T-helper 1 cell treated with Interleukin-12 subunit alpha and Interleukin-12 subunit beta and Interleukin-4 antibody, amounts not matched to agents 30 ng/mL and 1 ng/mL, for 36 hours (primary cell): ENCODE results near the gene EIF6. TPM values are rescaled to one million over a fixed set of nuclear protein-coding genes. Genes with fewer than 3 reads are reported as not detected.
"Not testable (repeated sequence)": the region's sequence is repeated elsewhere in the genome, so short reads cannot be mapped to it uniquely, and the experiment has no call there.

Experiments
- intact Hi-C: fragments of 100-400 bp; cut with micrococcal nuclease; formaldehyde crosslinking; loops from one replicate; pipeline ENCODE4 v1.15.1; 2024
- total RNA-seq: library from RNA; stranded (reverse); gene quantifications from 2 replicates; pipeline ENCODE4 v1.2.3, GENCODE V29; 2022

The EIF6 gene
- total RNA-seq, 1 donor from 2014 or later: 118 TPM

DNA sequence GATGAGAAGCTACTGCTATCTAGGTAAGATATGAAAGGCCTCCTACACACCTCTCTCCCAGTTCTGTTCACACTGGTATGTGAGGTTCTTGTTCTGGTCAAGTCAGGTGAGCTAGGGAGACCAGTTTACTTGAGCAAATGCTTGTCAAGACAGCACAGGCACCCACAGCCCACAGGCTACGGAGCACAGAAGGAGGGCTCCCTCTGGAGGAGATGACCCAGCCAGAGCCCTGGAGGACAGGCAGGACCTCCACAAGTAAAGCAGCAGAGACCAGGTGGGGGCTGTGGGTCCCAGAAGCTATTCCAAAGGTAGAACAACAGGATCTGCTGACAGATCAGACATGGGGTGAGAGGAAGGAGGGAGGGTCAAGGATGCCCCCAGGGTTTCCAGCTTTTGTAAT is 19.8 kb downstream of the EIF6 start:
- intact Hi-C loops: no loop called here

DNA sequence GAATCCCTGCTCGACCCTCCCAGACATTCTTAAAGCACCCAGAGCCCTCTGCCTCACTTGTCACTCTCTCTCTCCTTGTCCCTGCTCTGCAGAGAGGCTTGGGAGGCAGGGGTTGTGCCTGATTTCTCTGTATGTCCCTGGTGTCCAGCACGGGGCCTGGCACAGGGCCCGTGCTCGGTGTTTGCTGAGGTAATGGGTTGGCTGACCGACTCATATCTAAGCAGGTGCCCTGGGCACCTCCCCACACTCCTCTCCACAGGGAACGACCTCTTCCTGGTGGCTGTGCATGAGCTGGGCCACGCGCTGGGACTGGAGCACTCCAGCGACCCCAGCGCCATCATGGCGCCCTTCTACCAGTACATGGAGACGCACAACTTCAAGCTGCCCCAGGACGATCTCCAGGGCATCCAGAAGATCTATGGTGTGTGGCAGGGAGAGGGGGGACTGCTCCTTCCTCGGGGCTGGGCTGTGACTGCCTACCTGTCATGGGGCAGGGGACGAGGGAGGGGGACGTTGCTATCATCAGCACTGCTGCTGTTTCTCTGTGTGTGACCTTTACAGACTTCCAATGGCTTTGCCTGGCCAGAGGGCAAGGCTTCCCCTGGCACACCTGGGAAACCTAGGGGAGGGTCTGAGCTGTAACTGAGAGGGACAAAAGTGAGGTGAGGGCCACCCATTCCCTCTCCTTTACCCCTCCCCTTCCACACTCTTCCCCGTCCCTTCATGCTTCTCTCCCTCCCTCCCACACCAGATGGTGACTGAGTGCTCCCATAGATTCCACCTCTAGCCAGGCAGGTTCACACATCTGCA is 20.8 kb downstream of the EIF6 start:
- intact Hi-C loops: no loop called here

DNA sequence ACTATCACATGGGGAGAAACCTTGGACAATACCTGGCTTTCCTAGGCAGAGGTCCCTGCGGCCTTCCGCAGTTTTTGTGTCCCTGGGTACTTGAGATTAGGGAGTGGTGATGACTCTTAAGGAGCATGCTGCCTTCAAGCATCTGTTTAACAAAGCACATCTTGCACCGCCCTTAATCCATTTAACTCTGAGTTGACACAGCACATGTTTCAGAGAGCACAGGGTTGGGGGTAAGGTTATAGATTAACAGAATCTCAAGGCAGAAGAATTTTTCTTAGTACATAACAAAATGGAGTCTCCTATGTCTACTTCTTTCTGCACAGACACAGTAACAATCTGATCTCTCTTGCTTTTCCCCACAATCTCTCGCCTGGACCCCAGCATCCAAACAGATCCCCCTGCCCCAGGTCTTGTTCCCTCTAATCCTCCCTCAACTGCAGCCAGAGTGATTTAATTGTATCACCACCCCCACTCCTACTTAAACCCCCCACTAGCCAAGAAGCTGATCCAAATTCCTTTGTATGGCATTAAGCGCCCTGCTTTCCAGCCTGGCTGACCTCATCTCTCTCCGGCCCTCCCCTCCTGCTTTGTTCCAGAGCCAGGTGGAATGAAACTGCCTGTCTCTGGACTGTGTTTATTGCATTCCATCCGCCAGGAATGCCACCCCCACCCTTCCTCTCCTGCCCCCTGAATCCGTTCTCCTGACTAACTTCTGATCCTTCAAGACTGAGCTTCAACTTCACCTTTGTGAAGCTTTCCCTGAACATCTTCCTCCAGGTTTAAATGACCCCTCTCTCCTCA is 21.6 kb downstream of the EIF6 start:
- intact Hi-C loops: not testable (repeated sequence)

DNA sequence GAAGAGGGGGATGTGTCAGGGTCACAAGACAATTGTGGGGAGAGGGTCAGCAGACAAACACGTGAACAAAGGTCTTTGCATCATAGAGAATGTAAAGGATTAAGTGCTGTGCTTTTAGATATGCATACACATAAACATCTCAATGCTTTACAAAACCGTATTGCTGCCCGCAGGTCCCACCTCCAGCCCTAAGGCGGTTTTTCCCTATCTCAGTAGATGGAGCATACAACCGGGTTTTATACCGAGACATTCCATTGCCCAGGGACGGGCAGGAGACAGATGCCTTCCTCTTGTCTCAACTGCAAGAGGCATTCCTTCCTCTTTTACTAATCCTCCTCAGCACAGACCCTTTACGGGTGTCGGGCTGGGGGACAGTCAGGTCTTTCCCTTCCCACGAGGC is 22.3 kb downstream of the EIF6 start:
- intact Hi-C loops: not testable (repeated sequence)

DNA sequence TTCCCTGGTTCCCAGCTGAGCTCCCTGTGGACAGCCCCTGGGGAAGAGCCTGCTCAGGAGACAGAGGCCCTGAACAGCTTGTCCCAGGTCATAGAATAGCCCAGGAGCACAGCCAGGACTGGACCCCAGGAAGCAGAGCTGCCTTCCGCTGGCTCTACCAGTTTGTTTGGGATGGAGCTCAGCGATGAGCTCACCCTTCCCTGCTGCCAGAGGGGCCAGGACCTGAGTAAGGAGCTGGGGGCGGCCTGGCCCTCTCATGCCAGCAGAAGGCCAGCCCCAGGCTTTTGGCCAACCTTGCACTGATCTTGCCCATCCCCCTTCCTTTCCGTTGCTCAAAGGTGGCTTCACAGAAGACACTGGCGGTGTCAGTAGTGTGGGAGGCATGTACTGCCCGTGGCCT is 24.1 kb downstream of the EIF6 start:
- intact Hi-C loops: no loop called here

DNA sequence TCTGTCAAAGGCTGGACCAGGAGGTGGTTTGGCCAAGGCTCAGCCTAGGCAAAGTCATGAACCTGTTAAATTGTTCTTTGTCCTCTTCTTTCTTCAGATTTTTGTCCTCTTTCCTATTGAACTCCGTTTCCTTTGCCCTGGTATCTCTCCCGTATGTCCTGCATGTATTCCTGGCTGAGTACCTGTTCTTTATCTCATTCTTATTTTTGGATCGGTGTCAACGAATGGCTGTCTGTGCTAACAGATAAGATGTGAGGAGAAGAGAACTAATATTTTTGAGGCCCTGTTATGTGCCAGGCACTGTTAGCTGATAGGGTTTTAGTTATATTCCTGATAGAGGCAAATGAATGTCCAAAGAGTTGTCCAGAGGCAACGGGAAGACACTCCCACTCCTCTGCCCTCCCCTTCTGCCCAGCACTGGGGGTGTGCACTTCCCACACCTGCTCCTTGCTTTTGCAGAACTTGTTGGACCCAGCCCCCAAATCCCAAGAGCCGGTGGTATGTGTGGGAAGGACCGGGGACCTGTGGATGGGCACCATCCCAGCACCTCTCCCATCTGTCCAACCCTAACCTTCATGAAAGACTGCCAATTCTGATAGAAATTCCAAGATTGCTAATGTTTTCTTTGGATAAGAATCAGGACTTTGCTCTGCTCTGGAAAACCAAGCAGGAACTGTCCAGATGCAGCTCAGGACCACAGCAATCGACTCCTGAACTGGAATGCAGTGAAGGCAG is 27.2 kb downstream of the EIF6 start:
- intact Hi-C loops: no loop called here

DNA sequence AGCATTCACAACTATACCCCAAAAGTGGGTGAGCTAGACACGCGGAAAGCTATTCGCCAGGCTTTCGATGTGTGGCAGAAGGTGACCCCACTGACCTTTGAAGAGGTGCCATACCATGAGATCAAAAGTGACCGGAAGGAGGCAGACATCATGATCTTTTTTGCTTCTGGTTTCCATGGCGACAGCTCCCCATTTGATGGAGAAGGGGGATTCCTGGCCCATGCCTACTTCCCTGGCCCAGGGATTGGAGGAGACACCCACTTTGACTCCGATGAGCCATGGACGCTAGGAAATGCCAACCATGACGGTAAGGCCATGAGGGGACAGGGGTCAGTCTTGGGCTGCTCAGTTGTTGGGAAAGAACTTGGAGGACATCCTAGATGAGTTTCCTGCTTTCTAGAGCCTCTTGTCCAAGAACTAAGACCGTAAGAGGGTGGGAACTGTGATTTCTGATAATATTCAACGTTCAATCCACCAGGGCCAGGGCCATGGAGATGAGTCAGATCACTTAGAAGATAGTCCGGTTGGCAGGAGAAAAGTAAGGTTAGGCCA is 30.0 kb downstream of the EIF6 start:
- intact Hi-C loops: no loop called here

DNA sequence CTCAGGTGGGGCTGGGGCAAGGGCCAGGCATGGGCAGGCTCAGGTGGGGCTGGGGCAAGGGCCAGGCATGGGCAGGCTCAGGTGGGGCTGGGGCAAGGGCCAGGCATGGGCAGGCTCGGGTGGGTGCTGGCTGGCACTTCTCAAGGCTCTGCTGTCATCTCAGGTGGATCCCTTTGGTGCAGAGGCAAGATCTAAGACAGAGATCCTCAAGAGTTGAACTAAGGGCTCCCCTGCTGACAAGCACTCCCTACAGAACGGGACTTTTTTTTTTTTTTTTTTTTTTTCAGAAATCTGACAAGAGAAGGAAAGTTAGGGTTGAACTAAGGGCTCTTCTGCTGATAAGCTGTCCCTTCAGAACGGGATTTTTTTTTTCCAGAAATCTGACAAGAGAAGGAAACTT is 31.6 kb downstream of the EIF6 start:
- intact Hi-C loops: no loop called here

DNA sequence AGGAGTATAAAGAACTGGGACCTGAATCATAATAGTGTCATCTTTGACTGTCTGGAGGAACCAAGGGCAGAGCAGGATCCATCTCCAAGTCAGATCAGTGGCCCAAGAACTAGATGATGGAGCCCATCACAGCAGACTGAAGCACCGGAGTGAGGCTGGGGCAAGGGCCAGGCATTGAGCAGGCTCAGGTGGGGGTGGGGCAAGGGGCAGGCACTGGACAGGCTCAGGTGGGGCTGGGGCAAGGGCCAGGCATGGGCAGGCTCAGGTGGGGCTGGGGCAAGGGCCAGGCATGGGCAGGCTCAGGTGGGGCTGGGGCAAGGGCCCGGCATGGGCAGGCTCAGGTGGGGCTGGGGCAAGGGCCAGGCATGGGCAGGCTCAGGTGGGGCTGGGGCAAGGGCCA is 32.0 kb downstream of the EIF6 start:
- intact Hi-C loops: loop anchor here (1.0 kb wide), 5 partner anchors 25 to 156 kb away; partner anchors contain the start of gene EDEM2

DNA sequence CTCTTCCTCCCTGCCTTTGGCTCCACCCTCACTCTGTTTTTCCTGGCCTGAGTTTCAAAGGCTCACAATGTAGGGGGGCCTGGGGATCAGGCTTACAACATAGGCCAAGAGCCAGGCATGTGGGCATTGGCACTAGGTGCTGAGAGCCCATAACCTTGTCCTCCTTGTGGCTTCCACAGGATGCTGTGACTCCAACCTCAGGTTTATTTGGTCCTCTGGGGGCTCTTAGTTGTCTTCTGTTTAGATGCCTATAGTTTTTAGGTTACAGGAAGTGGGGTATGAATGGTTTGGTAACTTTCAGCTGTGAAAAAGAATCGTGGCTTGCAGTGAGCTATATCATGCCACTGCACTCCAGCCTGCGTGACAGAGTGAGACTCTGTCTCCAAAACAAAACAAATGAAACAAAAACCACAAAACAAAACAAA is 32.5 kb downstream of the EIF6 start:
- intact Hi-C loops: loop anchor here (1.0 kb wide), 5 partner anchors 25 to 156 kb away; partner anchors contain the start of gene EDEM2

DNA sequence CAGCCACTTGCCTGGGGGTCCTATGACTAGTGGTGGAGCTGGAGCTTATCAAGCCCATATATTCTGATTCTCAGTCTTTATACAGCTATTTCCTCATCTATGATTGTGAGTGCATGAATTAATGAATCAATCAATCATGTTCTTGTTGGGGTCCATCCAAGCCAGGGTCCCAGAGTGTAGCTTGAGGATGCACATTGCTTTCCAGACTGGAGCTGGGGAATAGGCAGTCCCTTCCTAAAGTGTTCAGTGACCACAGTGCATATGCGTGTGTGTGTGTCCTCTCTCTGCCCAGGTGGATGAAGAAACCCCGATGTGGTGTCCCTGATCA is 33.0 kb downstream of the EIF6 start:
- intact Hi-C loops: no loop called here

DNA sequence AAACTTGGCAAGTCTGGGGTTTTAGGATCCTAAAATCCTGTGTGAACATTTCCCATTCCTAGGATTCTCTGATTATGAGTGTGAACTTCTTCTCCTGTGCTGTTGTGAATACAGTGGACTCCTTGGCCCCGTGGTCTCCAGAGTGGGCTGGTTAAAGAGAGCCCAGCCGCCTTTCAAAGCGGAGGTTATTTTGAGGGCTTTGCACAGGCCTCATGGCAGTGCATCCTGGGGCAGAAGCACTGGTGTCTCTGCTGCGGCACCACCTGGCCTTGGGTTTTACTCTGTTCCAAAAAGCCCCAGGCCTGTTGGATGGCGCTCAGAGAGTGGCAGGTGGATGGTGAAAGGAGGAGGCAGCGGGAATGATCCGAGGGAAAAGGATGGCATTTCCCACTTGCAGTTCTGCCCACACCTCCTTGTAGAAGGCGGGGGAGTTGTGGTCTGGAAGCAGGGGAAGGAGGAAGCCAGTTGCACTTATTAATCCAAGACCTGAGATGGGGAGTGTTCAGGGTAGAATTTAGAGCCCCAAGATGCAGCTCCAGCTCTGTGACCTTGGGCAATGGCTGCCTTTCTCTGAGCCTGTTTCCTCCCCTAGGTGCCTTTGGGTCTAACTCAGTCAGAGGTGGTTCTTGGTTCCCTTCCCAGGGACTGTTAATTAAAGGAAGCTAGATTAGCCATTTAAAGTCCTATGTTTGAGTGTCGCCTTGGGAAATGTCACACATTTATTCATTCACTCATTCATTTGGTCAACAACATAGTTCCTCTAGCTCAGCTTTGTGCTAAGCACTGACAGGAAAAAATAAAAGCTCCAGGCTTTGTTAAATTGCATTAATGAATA is 35.7 kb downstream of the EIF6 start:
- intact Hi-C loops: no loop called here

DNA sequence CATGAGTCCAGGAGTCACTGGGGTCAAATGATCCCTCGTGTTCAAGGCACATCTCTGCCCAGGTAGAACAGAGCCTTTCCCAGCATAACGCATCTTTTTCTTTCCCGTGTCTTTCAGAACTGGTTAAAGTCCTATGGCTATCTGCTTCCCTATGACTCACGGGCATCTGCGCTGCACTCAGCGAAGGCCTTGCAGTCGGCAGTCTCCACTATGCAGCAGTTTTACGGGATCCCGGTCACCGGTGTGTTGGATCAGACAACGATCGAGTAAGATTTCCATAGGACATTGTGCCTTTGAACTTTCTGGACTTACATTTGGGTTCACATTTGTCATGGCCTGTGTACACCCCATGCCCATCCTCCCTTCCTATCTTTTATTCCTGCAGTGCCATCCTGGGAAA is 37.8 kb downstream of the EIF6 start:
- intact Hi-C loops: no loop called here

DNA sequence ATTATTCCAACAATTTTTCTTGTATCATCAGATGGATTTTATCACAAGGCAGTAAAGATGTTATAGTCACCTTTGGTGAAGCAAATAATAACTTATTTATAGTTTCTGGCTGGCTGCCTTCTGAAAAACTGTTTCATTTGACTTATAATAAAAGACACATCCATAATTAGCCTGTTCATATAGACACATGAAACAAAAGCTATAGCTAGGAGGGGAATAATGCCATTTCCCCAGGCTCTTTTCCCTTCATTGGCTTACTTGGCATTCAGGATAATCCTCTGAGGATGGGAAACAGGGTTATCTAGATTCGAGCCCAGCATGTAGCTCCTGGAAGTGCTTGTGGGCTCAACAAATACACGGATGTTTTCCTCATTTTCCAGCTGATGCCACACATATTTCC is 40.6 kb downstream of the EIF6 start:
- intact Hi-C loops: no loop called here

DNA sequence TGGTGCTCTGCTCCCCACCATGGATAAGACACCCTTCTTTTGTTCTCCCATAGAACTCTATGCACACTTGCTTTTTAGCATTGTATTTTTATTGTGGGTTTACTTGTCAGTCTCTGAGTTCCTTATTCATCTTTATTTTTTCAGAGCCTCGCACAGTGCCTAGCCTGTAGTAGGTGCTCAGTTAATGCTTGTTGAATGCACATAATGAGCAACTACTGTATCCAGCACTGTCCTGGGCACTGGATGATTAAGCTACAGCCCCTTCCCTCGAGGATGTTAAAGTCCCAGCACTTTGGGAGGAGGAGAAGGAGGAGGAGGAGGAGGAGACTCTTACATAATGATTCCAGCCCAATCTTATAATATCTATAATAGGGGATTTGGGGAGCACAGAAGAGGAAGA is 41.3 kb downstream of the EIF6 start:
- intact Hi-C loops: no loop called here

DNA sequence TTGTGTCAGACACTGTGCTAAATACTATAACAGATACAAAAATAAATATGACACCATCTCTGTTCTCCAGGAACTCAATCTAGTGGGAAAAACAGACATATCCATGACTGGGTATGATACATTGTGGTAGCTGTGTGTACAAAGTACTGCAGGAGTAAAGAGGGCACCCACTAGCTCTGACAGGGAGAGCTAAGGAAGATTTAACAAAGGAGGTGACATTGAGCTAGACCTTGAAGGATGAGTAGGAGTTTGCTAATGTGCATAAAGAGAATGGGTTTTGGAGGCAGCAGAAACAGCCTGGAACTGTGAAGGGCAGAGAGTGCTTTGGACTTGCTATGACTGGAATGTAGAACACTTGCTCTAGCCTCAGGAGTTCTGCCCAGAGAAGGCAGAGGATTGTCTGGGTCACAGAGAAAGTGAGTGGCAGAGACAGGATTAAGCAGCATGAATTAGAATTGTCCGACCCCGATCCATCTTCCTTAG is 43.7 kb downstream of the EIF6 start:
- intact Hi-C loops: no loop called here

DNA sequence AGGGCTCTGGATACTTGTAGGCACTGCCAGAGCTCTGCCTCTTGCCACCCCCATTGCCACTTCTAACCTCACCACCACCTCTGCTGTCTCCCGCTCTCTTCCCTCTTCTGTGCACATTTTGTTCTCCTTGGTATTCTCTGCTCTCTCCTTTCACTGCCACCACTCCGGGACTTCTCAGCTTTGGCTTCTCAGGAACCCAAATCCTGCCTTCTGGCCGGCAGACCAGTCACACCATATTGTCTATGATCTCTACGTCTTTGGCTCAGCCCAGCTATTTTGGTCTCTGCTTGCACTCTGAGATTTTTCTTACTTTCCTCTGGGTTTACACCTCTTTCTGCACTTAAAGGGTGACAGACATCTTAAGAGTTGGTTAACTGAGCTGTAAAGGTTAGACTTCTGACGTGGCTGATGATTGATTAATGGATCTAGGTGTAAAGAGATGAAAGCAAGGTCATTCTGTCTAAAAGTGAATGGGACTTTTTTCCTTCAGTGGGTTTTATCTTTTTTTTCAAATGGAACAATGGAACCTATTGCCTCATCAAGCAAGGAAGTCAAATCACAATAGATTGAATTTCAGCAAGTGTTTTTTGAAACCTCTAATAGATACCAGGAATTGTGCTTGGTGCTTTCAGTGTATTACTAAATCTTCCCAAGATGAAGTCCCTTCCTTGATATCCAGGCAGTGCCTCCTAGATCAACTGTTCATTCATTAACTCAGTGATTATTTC is 44.3 kb downstream of the EIF6 start:
- intact Hi-C loops: no loop called here

DNA sequence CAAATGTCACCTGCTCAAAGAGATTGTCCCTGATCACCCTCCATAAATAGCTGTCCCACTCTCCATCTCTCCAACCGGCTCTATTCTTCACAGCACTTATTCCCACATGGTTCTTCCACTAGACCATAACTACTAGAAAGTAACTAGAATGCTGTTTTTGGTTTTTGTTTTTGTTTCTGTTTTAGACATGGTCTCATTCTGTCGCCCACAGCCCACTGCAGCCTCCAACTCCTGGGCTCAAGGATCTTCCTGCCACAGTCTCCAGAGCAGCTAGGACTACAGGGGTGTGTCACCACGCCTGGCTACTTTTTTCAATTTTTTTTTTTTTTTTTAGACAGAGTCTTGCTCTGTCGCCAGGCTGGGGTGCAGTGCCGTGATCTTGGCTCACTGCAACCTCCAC is 45.8 kb downstream of the EIF6 start:
- intact Hi-C loops: no loop called here

DNA sequence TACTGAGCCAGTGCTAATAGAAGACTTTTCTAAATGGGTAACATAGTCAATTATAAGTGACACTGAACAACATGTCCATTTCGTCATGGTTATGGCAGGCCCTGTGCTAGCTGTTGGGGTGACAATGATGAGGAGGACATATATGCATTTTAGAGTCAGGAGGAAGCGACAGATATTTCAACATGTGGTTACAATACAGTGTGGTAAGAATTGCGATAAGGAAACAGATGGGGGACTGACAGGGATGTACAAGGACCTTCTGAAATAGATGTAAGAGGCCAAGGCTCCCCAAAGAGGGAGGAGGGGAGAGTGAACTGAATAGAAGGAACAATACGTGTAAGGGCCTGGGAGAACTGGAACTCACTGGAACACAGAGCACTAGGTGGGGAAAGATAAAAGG is 46.4 kb downstream of the EIF6 start:
- intact Hi-C loops: no loop called here

DNA sequence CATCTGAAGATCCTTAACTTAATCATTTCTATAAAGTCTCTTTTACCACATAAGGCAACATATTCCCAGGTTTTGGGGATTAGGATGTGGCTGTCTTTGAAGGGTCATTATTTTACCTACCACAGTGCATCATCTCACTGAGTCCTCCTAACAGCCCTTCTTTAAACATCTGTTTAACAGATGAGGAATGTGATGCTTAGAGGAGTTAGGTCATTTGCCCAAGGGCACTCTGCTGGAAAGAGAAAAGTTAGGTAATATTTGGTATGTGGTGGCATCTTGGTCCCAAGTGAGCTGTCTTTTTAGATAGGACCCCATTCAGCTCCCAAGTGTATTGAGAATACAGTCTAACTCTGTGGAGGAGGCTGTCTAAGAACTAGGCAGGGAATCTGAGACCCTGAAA is 47.1 kb downstream of the EIF6 start:
- intact Hi-C loops: no loop called here
